IMR-90 (cell line): ENCODE results near the gene XRCC4. TPM values are rescaled to one million over a fixed set of nuclear protein-coding genes. Genes with fewer than 3 reads are reported as not detected.

ENCODE experiments used
- ATAC-seq: fragments of 200-7000 bp; cut with Tn5 transposase; 2 replicates; pipeline ENCODE4 v1.9.1; 2020; ENCODE audit warnings: low read depth, mild to moderate bottlenecking, moderate library complexity
- BruUV-seq: library from RNA; stranded (reverse); fragments of 400-500 nt; replicated peaks from 2 replicates; lab custom pipeline; 2021; lab: Mats Ljungman, UMichigan
- CTCF ChIA-PET: fragments of 300-600 bp; formaldehyde crosslinking; extraction: SDS; loops from one replicate; lab custom pipeline; 2021; ENCODE audit warnings: antibody characterized with exemption; lab: Yijun Ruan, JAX
- POLR2A ChIA-PET: fragments of 300-600 bp; sonication (Branson Sonifier 250); formaldehyde crosslinking; loops from one replicate; lab custom pipeline; 2022; ENCODE audit warnings: antibody characterized with exemption; ENCODE audit not compliant: unreplicated experiment; lab: Charles Lee
- DNase-seq: peaks from one replicate; pipeline ENCODE4 v3.0.0; 2013
- H2AFZ ChIP-seq: replicated peaks from 2 replicates; pipeline ENCODE3; 2013; ENCODE audit warnings: low read length, mild to moderate bottlenecking; ENCODE audit not compliant: poor library complexity
- H2AK5ac ChIP-seq: 2 replicates; pipeline ENCODE4 v1.6.1; 2013; ENCODE audit warnings: low read depth, low read length, inconsistent platforms
- H2AK9ac ChIP-seq: replicated peaks from 2 replicates; pipeline ENCODE3; 2013; ENCODE audit warnings: mild to moderate bottlenecking, low read depth, low read length, moderate library complexity; ENCODE audit not compliant: poor library complexity
- H2BK120ac ChIP-seq: 2 replicates; pipeline ENCODE4 v1.6.1; 2013; ENCODE audit warnings: low read depth, low read length, inconsistent platforms
- H2BK15ac ChIP-seq: 3 replicates; pipeline ENCODE4 v1.6.1; 2013; ENCODE audit warnings: low read depth, low read length, inconsistent platforms
- H2BK20ac ChIP-seq: 2 replicates; pipeline ENCODE4 v1.6.1; 2013; ENCODE audit warnings: low read depth, mild to moderate bottlenecking, inconsistent platforms, low read length, moderate library complexity
- H2BK5ac ChIP-seq: 2 replicates; pipeline ENCODE4 v1.6.1; 2013; ENCODE audit warnings: mild to moderate bottlenecking, low read depth, low read length, inconsistent platforms; ENCODE audit not compliant: poor library complexity, severe bottlenecking
- H3K14ac ChIP-seq: replicated peaks from 2 replicates; pipeline ENCODE4 v1.6.1; 2013; ENCODE audit warnings: low read depth, low read length, inconsistent platforms
- H3K18ac ChIP-seq: 2 replicates; pipeline ENCODE4 v1.6.1; 2013; ENCODE audit warnings: low read depth, low read length, control low read depth
- H3K23ac ChIP-seq: 2 replicates; pipeline ENCODE4 v1.6.1; 2013; ENCODE audit warnings: low read depth, low read length, inconsistent platforms
- H3K27ac ChIP-seq: 2 replicates; pipeline ENCODE4 v1.5.1; 2013; ENCODE audit warnings: mild to moderate bottlenecking, control low read depth, low read length; ENCODE audit not compliant: insufficient read depth
- H3K27me3 ChIP-seq: 2 replicates; pipeline ENCODE4 v1.6.1; 2013; ENCODE audit warnings: low read length; ENCODE audit not compliant: control insufficient read depth, insufficient read depth
- H3K36me3 ChIP-seq: 2 replicates; pipeline ENCODE4 v1.6.1; 2013; ENCODE audit warnings: low read length, mixed read lengths; ENCODE audit not compliant: control insufficient read depth, insufficient read depth
- H3K4ac ChIP-seq: 2 replicates; pipeline ENCODE4 v1.6.1; 2013; ENCODE audit warnings: low read depth, low read length, inconsistent platforms
- H3K4me1 ChIP-seq: 2 replicates; pipeline ENCODE4 v1.6.1; 2013; ENCODE audit warnings: low read length, mixed read lengths; ENCODE audit not compliant: control insufficient read depth, insufficient read depth
- H3K4me2 ChIP-seq: 2 replicates; pipeline ENCODE4 v1.6.1; 2013; ENCODE audit warnings: low read depth, mild to moderate bottlenecking, control low read depth, low read length, moderate library complexity
- H3K4me3 ChIP-seq: 2 replicates; pipeline ENCODE4 v1.5.1; 2013; ENCODE audit warnings: low read depth, mild to moderate bottlenecking, control low read depth, low read length, moderate library complexity; ENCODE audit not compliant: insufficient read depth
- H3K56ac ChIP-seq: 2 replicates; pipeline ENCODE4 v1.6.1; 2013; ENCODE audit warnings: low read length, inconsistent platforms; ENCODE audit not compliant: insufficient read depth; ENCODE audit errors: extremely low read depth
- H3K79me1 ChIP-seq, 2 experiments: 2 replicates each; pipeline ENCODE4 v1.6.1; 2013; ENCODE audit warnings: low read length in 2 of 2, inconsistent platforms in 1 of 2, low read depth in 1 of 2
- H3K9ac ChIP-seq: 2 replicates; pipeline ENCODE4 v1.6.1; 2013; ENCODE audit warnings: low read depth, low read length, control low read depth
- H3K9me1 ChIP-seq: 2 replicates; pipeline ENCODE4 v1.6.1; 2013; ENCODE audit warnings: low read length, inconsistent platforms; ENCODE audit not compliant: insufficient read depth
- H3K9me3 ChIP-seq: 2 replicates; pipeline ENCODE4 v1.6.1; 2013; ENCODE audit warnings: low read length; ENCODE audit not compliant: control insufficient read depth, insufficient read depth
- H4K20me1 ChIP-seq: 2 replicates; pipeline ENCODE4 v1.6.1; 2013; ENCODE audit warnings: low read length, inconsistent platforms; ENCODE audit not compliant: insufficient read depth
- H4K5ac ChIP-seq: 2 replicates; pipeline ENCODE4 v1.6.1; 2013; ENCODE audit warnings: mild to moderate bottlenecking, low read depth, low read length, control low read depth
- H4K8ac ChIP-seq, 2 experiments: 2 replicates each; pipeline ENCODE4 v1.6.1; 2013; ENCODE audit warnings: low read depth in 2 of 2, low read length in 2 of 2, control low read depth in 1 of 2, inconsistent platforms in 1 of 2
- H4K91ac ChIP-seq: 2 replicates; pipeline ENCODE4 v1.6.1; 2013; ENCODE audit warnings: low read depth, low read length, inconsistent platforms; ENCODE audit not compliant: insufficient read depth
- CTCF ChIP-seq: conservative IDR thresholded peaks from 2 replicates; pipeline ENCODE4 v1.5.1; 2012; ENCODE audit warnings: mild to moderate bottlenecking, low read depth, low read length, improper control_type of control experiment
- NFE2L2 ChIP-seq: fragments of 150-350 bp; IDR thresholded peaks from 2 replicates; pipeline ENCODE4 v1.6.1; 2016; ENCODE audit warnings: low read depth, mild to moderate bottlenecking, low read length
- RFX5 ChIP-seq: IDR thresholded peaks from 2 replicates; pipeline ENCODE4 v1.8.0; 2012; ENCODE audit warnings: low read depth, mild to moderate bottlenecking, low read length, moderate library complexity
- WGBS, 2 experiments: methylation state at CpG; one replicate each; pipeline versions ENCODE4 v1.1.5 to v1.1.7; 2013; ENCODE audit warnings: missing lambda C conversion rate in 2 of 2; ENCODE audit not compliant: insufficient read length in 1 of 2; ENCODE audit errors: extremely low coverage in 2 of 2; 5-methylcytosine and 5-hydroxymethylcytosine counted together
- dilution Hi-C: fragments of 300-500 bp; cut with HindIII; formaldehyde crosslinking; loops from one replicate; pipeline ENCODE4 v1.14.3; 2018; ENCODE audit warnings: low sequenced_read_pairs; ENCODE audit not compliant: unreplicated experiment
- in situ Hi-C: fragments of 300-500 bp; cut with MboI; formaldehyde crosslinking; loops from 3 replicates; pipeline ENCODE4 v1.14.3; 2019; ENCODE audit warnings: low sequenced_read_pairs, inconsistent platforms, mixed read lengths
- intact Hi-C: fragments of 100-400 bp; cut with micrococcal nuclease; formaldehyde crosslinking; loops from 2 replicates; pipeline ENCODE4 v1.10.0; 2022
- polyA plus RNA-seq, 3 experiments: library from polyadenylated mRNA; depleted of rRNA; stranded (reverse); fragments of >200 nt; gene quantifications; 2 replicates each; pipeline ENCODE4 v1.2.3, GENCODE V29; 2012; ENCODE audit warnings: low replicate concordance in 1 of 3
- total RNA-seq: library from RNA; depleted of rRNA; stranded (reverse); fragments of >200 nt; gene quantifications from 2 replicates; pipeline ENCODE4 v1.2.3, GENCODE V29; 2012

Gene XRCC4
- total and polyA plus RNA-seq, 2 of the 4 experiments (the other 2 are of a cell fraction): 3.5 to 4.7 TPM

- 80% methylated on average over 1 of the region's 9 CpGs; no CpG with 5 or more reads in 1 of the 2 experiments for WGBS, 2 experiments
- Histone ChIP-seq H3K4me3 (no peak overlapping the region), H3K36me3 (no peaks in the 10 kb centered on the region), H3K18ac (no peak overlapping the region), H3K14ac (no peak overlapping the region), H3K79me1 (no peaks in the 10 kb centered on the region), H3K4ac (no peak overlapping the region), H4K8ac (no peak overlapping the region), H3K4me2 (no peak overlapping the region), H3K4me1 (no peaks in the 10 kb centered on the region), H3K9me3 (no peaks in the 10 kb centered on the region), H3K9me1 (no peaks in the 10 kb centered on the region), H2BK20ac (no peak overlapping the region), H4K5ac (no peak overlapping the region), H4K91ac (no peak overlapping the region), H2BK15ac (no peak overlapping the region), H2BK5ac (no peak overlapping the region), H3K27ac (no peak overlapping the region), H2BK120ac (no peak overlapping the region), H4K20me1 (no peaks in the 10 kb centered on the region), H3K23ac (no peak overlapping the region), H2AK5ac (no peak overlapping the region), H2AFZ (no peak overlapping the region), H3K27me3 (no peaks in the 10 kb centered on the region), H2AK9ac (no peak overlapping the region), H3K56ac (no peak overlapping the region), H3K9ac (no peak overlapping the region)
- ChIA-PET CTCF (no interaction called here), POLR2A (no interaction called here)
- in situ Hi-C loops (no loop called here), intact Hi-C loops (no loop called here), dilution Hi-C loops (no loop called here)
- TF ChIP-seq NFE2L2 (no peak), RFX5 (no peak), CTCF (no peak)
- DNase-seq (no peak), ATAC-seq (no peak)
- BruUV-seq: no TSS peak
Measured at GRCh38 chr5:83392766-83393503, 315.6 kb downstream of the XRCC4 start.
